Upper lobe of right lung (tissue), 1 donor: Measurements from ENCODE around the gene TEDC1. TPM values are rescaled to one million over a fixed set of nuclear protein-coding genes. Genes with fewer than 3 reads are reported as not detected.

Experiments
- ATAC-seq: fragments of 200-7000 bp; cut with Tn5 transposase; one replicate; pipeline ENCODE4 v1.9.1; 2020; ENCODE audit warnings: mild to moderate bottlenecking, moderate library complexity
- DNase-seq: peaks from one replicate; pipeline ENCODE4 v3.0.0-alpha.2; 2020
- H3K27ac ChIP-seq: fragments of 200-600 bp; one replicate; pipeline ENCODE4 v1.8.0; 2022
- H3K27me3 ChIP-seq: fragments of 200-600 bp; one replicate; pipeline ENCODE4 v1.8.0; 2022; ENCODE audit warnings: mild to moderate bottlenecking
- H3K36me3 ChIP-seq: fragments of 200-600 bp; one replicate; pipeline ENCODE4 v1.8.0; 2022
- H3K4me1 ChIP-seq: fragments of 200-600 bp; one replicate; pipeline ENCODE4 v1.8.0; 2022
- H3K4me3 ChIP-seq: fragments of 200-600 bp; one replicate; pipeline ENCODE4 v1.8.0; 2022; ENCODE audit warnings: mild to moderate bottlenecking
- H3K9me3 ChIP-seq: fragments of 200-600 bp; one replicate; pipeline ENCODE4 v1.8.0; 2022
- intact Hi-C: fragments of 100-400 bp; cut with DNase I; formaldehyde crosslinking; loops from one replicate; pipeline ENCODE4 v1.11.0; 2022
- total RNA-seq: library from RNA; stranded (reverse); fragmentation: NEBNext Ultra II Directional; extraction: Animal tissue kit (Norgen Biotek cat#: 25700); gene quantifications from one replicate; pipeline ENCODE4 v1.2.1, GENCODE V29; 2021
- TF ChIP-seq, protein P1 (sequence below): fragments of 200-600 bp; IDR thresholded peaks from one replicate; pipeline ENCODE4 v1.8.0; 2022; ENCODE audit warnings: antibody characterized with exemption
- donor health status: DM: no; HTN: yes; CAD: no; lungs with severe emphysema.

TEDC1 gene
- total RNA-seq, 1 donor from 2014 or later, result 7.9 TPM

DNA sequence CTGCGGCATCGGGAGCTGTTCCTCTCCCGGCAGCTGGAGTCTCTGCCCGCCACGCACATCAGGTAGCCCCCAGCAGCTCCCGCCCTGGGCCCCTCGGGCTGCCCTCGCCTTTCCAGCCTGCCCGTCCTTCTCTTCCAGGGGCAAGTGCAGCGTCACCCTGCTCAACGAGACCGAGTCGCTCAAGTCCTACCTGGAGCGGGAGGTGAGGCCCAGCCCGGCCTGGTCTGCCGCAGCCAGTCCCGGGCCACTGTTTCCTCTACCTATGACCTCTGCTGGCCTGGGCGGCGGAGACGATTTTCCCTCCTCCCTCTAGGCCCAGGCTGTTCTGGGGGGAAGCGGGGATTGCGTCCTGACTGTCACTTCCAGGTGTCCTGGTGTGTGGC lies 40.9 kb upstream of the TEDC1 start:
- TF ChIP-seq, protein P1, sequence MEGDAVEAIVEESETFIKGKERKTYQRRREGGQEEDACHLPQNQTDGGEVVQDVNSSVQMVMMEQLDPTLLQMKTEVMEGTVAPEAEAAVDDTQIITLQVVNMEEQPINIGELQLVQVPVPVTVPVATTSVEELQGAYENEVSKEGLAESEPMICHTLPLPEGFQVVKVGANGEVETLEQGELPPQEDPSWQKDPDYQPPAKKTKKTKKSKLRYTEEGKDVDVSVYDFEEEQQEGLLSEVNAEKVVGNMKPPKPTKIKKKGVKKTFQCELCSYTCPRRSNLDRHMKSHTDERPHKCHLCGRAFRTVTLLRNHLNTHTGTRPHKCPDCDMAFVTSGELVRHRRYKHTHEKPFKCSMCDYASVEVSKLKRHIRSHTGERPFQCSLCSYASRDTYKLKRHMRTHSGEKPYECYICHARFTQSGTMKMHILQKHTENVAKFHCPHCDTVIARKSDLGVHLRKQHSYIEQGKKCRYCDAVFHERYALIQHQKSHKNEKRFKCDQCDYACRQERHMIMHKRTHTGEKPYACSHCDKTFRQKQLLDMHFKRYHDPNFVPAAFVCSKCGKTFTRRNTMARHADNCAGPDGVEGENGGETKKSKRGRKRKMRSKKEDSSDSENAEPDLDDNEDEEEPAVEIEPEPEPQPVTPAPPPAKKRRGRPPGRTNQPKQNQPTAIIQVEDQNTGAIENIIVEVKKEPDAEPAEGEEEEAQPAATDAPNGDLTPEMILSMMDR, result no peak
- intact Hi-C loops, result no loop called here
- no peak for DNase-seq

DNA sequence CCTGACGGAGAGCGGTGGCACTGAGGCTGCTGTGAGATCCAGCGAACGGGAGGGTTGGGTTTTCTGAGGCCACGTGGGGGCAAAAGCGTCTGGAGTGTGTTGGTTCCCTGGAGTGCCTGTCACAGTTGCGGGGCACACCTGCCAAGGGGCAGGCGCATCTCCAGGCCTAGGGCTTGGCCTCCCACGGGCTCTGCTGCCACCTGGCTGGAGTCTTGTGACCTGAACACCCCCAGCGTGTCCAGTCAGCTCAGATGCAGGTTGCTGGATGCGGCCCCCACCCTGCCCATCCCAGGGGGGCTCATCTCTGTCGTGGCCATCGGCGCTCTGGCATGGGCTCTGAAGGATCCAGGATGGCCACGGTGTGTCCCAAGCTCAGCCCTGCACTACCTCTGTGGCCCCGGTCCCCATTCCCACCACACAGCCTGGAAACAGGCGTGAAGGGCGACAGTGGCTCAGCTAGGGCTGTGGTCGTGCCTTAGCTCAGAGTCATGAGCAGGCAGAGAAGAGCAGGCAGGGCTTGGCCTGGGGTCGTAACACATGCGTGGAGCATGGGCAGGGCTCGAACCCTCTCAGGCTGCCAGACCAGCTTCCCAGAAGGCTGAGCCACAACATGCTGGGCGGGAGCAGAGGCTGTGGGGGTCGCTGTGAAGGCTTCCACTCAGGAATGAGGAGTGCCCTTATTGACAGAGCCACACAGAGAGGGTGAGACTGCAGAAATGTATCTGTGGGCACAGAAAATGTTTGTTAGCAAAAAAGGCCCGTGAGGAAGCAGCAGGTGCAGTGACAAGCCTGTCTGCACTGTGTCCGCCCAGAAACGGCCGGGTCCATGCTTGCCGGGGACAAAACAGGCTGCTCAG lies 40.0 kb upstream of the TEDC1 start:
- Histone ChIP-seq H3K36me3 (peaks cover 56% of the 10 kb centered on the region), H3K27me3 (no peaks in the 10 kb centered on the region), H3K4me3 (no peak overlapping the region), H3K9me3 (no peaks in the 10 kb centered on the region), H3K4me1 (peaks cover 5% of the 10 kb centered on the region), H3K27ac (no peak overlapping the region)
- no peak for ATAC-seq
- no peak for DNase-seq
- intact Hi-C loops, result no loop called here
- TF ChIP-seq, protein P1, result no peak

More for the DNA sequence above, 40.9 kb upstream of the TEDC1 start:
- Histone ChIP-seq H3K27me3 (no peaks in the 10 kb centered on the region), H3K9me3 (no peaks in the 10 kb centered on the region), H3K27ac (no peak overlapping the region), H3K4me1 (peaks cover 5% of the 10 kb centered on the region), H3K4me3 (no peak overlapping the region), H3K36me3 (peaks cover 46% of the 10 kb centered on the region)
- no peak for ATAC-seq

DNA sequence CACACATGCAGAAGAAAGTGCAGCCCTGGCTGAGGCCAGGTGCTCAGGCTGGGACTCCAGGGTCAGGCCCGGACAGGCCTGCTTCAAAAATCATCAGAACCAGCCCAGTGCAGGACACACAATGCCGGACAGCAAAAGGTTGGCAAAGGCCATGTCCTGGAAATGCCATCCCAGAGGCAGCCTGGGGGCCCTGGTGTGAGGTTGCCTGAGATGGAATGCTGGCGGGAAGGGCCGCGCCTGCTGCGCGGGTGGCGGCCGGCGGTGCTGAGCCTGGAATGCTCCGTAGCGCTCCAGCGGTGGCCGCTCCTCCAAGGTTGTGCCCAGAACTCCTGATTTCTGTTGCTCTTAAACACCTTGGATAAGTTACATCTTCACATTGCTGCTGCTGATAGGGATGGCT lies 38.1 kb upstream of the TEDC1 start:
- Histone ChIP-seq H3K36me3 (peaks cover 64% of the 10 kb centered on the region), H3K9me3 (no peaks in the 10 kb centered on the region), H3K4me1 (peaks cover 5% of the 10 kb centered on the region), H3K27ac (no peak overlapping the region), H3K4me3 (no peak overlapping the region), H3K27me3 (no peaks in the 10 kb centered on the region)
- TF ChIP-seq, protein P1, result no peak
- intact Hi-C loops, result no loop called here
- DNase-seq, result no peak
- ATAC-seq, result no peak

- H3K9me3 ChIP-seq, result no peaks in the 10 kb centered on the region
- H3K36me3 ChIP-seq, result peaks cover 68% of the 10 kb centered on the region
- DNase-seq (no peak), ATAC-seq (no peak)
- no peak overlapping the region for H3K27ac ChIP-seq
- TF ChIP-seq, protein P1, result no peak
- intact Hi-C loops, result no loop called here
- H3K4me1 ChIP-seq, result peaks cover 2% of the 10 kb centered on the region
- no peak overlapping the region for H3K4me3 ChIP-seq
- H3K27me3 ChIP-seq, result no peaks in the 10 kb centered on the region
Measured at GRCh38 chr14:105453847-105454246, 37.2 kb upstream of the TEDC1 start.

- peaks cover 64% of the 10 kb centered on the region for H3K36me3 ChIP-seq
- no peak overlapping the region for H3K4me3 ChIP-seq
- no peaks in the 10 kb centered on the region for H3K27me3 ChIP-seq
- intact Hi-C loops, result no loop called here
- TF ChIP-seq, protein P1, result no peak
- ATAC-seq (no peak), DNase-seq (no peak)
- H3K4me1 ChIP-seq, result no peaks in the 10 kb centered on the region
- no peak overlapping the region for H3K27ac ChIP-seq
- no peaks in the 10 kb centered on the region for H3K9me3 ChIP-seq
Measured at GRCh38 chr14:105455086-105455640, 35.9 kb upstream of the TEDC1 start.
